Spinal cord (tissue), 10 donors: Measurements from ENCODE around the gene GPATCH4. TPM values are rescaled to one million over a fixed set of nuclear protein-coding genes. Genes with fewer than 3 reads are reported as not detected.
A peak's percentile ranks its signal among the peaks of the same experiment; 100 is the strongest.
"Not testable (repeated sequence)": the region's sequence is repeated elsewhere in the genome, so short reads cannot be mapped to it uniquely, and the experiment has no call there.

Experiments
- DNase-seq, 6 donors: peaks; one replicate each; pipeline versions ENCODE4 v3.0.0 to v3.0.0-alpha.2; 2013 to 2015; ENCODE audit warnings: low spot score in 6 of 6, low read depth in 4 of 6
- H3K27ac ChIP-seq: one replicate; pipeline ENCODE4 v1.5.1; 2013; ENCODE audit warnings: low read depth, low read length, control low read depth
- H3K27me3 ChIP-seq: one replicate; pipeline ENCODE4 v1.6.1; 2013; ENCODE audit warnings: low read length; ENCODE audit not compliant: control insufficient read depth, insufficient read depth
- H3K36me3 ChIP-seq: one replicate; pipeline ENCODE4 v1.6.1; 2013; ENCODE audit warnings: low read length; ENCODE audit not compliant: control insufficient read depth, insufficient read depth
- H3K4me1 ChIP-seq: one replicate; pipeline ENCODE4 v1.6.1; 2013; ENCODE audit warnings: low read length; ENCODE audit not compliant: control insufficient read depth, insufficient read depth
- H3K4me3 ChIP-seq: one replicate; pipeline ENCODE4 v1.5.1; 2013; ENCODE audit warnings: low read depth, low read length, control low read depth
- H3K9me3 ChIP-seq: one replicate; pipeline ENCODE4 v1.6.1; 2013; ENCODE audit warnings: low read length; ENCODE audit not compliant: control insufficient read depth, insufficient read depth
- WGBS: methylation state at CpG from one replicate; pipeline ENCODE4 v1.1.5; 2013; ENCODE audit warnings: missing lambda C conversion rate; ENCODE audit not compliant: insufficient coverage; 5-methylcytosine and 5-hydroxymethylcytosine counted together
- polyA plus RNA-seq, 2 donors: library from polyadenylated mRNA; unstranded; fragments of 120-200 nt; gene quantifications; one replicate each; pipeline ENCODE4 v1.2.1, GENCODE V29; 2013; ENCODE audit not compliant: insufficient read length in 2 of 2
- total RNA-seq, 2 donors: library from RNA; depleted of rRNA in 1 of 2; stranded (reverse); fragments of 120-200 nt in 1 of 2; fragments of >200 nt in 1 of 2; gene quantifications; one replicate each; pipeline versions ENCODE4 v1.2.3 to v1.2.4, GENCODE V29; 2013 to 2014
- donor health status: healthy.

GPATCH4 gene
- total and polyA plus RNA-seq, 4 donors: 9.5 to 44.5 (median 25.7) TPM

GRCh38 chr1:156618853-156619581 lies 17.7 kb upstream of the GPATCH4 start, which contains the start of gene HAPLN2:
HAPLN2 (plus strand) TSS chr1:156619415; CDS start chr1:156623491, 4,076 bp downstream.
- WGBS: 8% methylated on average over 4 of the region's 7 CpGs
- Histone ChIP-seq H3K36me3 (no peaks in the 10 kb centered on the region), H3K27ac (no peak within 1 kb of the TSS), H3K9me3 (no peaks in the 10 kb centered on the region), H3K4me3 (no peak within 1 kb of the TSS), H3K4me1 (peaks cover 33% of the 10 kb centered on the region), H3K27me3 (peaks cover 16% of the 10 kb centered on the region)
- DNase-seq: peak in 1 of 6 donors; percentile 60

GRCh38 chr1:156616463-156616862 lies 15.2 kb upstream of the GPATCH4 start:
- Histone ChIP-seq H3K4me3 (no peak overlapping the region), H3K36me3 (no peaks in the 10 kb centered on the region), H3K27ac (peak overlapping the region; percentile 76), H3K9me3 (no peaks in the 10 kb centered on the region), H3K4me1 (peaks cover 25% of the 10 kb centered on the region), H3K27me3 (peaks cover 5% of the 10 kb centered on the region)
- 9% methylated on average over 4 of the region's 5 CpGs for WGBS
- peak in 3 of 6 donors; percentile 61 to 88 (median 88) for DNase-seq

GRCh38 chr1:156615946-156616345 lies 14.7 kb upstream of the GPATCH4 start:
- Histone ChIP-seq H3K27me3 (peaks cover 5% of the 10 kb centered on the region), H3K4me1 (peaks cover 25% of the 10 kb centered on the region), H3K4me3 (no peak overlapping the region), H3K36me3 (no peaks in the 10 kb centered on the region), H3K9me3 (no peaks in the 10 kb centered on the region), H3K27ac (peak overlapping the region; percentile 76)
- WGBS: no CpG with 5 or more reads among the region's 4 CpGs
- DNase-seq: no peak

GRCh38 chr1:156612666-156613065 lies 11.4 kb upstream of the GPATCH4 start:
- Histone ChIP-seq H3K27me3 (no peaks in the 10 kb centered on the region), H3K4me1 (peaks cover 23% of the 10 kb centered on the region), H3K36me3 (no peaks in the 10 kb centered on the region), H3K4me3 (no peak overlapping the region), H3K9me3 (no peaks in the 10 kb centered on the region), H3K27ac (no peak overlapping the region)
- DNase-seq: no peak
- WGBS: 49% methylated on average over 2 of the region's 3 CpGs

GRCh38 chr1:156610072-156610471 lies 8.8 kb upstream of the GPATCH4 start:
- not testable (repeated sequence) for H3K4me3 ChIP-seq, H3K27me3 ChIP-seq

GRCh38 chr1:156608981-156609380 lies 7.7 kb upstream of the GPATCH4 start:
- DNase-seq: peak in 1 of 6 donors; percentile 73
- no peak overlapping the region for H3K27ac ChIP-seq
- no peak overlapping the region for H3K4me3 ChIP-seq
- H3K4me1 ChIP-seq: peaks cover 3% of the 10 kb centered on the region
- WGBS: 51% methylated on average over 4 of the region's 6 CpGs
- no peaks in the 10 kb centered on the region for H3K27me3 ChIP-seq
- no peaks in the 10 kb centered on the region for H3K36me3 ChIP-seq
- no peaks in the 10 kb centered on the region for H3K9me3 ChIP-seq

More at GRCh38 chr1:156610072-156610471, 8.8 kb upstream of the GPATCH4 start:
- 93% methylated on average over 5 of the region's 9 CpGs for WGBS
- not testable (repeated sequence) for H3K4me1 ChIP-seq, H3K9me3 ChIP-seq, H3K36me3 ChIP-seq, H3K27ac ChIP-seq, DNase-seq

GRCh38 chr1:156608036-156608674 lies 6.9 kb upstream of the GPATCH4 start:
- peak in 2 of 6 donors; percentile 86 to 91 for DNase-seq
- peaks cover 3% of the 10 kb centered on the region for H3K4me1 ChIP-seq
- H3K9me3 ChIP-seq: no peaks in the 10 kb centered on the region
- H3K4me3 ChIP-seq: no peak overlapping the region
- H3K36me3 ChIP-seq: no peaks in the 10 kb centered on the region
- no peak overlapping the region for H3K27ac ChIP-seq
- 10% methylated on average over 4 of the region's 7 CpGs for WGBS
- no peaks in the 10 kb centered on the region for H3K27me3 ChIP-seq

GRCh38 chr1:156607344-156607743 lies 6.1 kb upstream of the GPATCH4 start:
- H3K4me3 ChIP-seq: not testable (repeated sequence)

GRCh38 chr1:156602557-156602993 lies 1.3 kb upstream of the GPATCH4 start:
- H3K27me3 ChIP-seq: no peaks in the 10 kb centered on the region
- WGBS: 34% methylated on average over 8 of the region's 10 CpGs
- H3K9me3 ChIP-seq: no peaks in the 10 kb centered on the region
- no peak overlapping the region for H3K4me3 ChIP-seq
- DNase-seq: no peak
- H3K27ac ChIP-seq: no peak overlapping the region
- peaks cover 10% of the 10 kb centered on the region for H3K36me3 ChIP-seq
- H3K4me1 ChIP-seq: peaks cover 22% of the 10 kb centered on the region

More at GRCh38 chr1:156607344-156607743, 6.1 kb upstream of the GPATCH4 start:
- not testable (repeated sequence) for H3K4me1 ChIP-seq, H3K27ac ChIP-seq, H3K36me3 ChIP-seq, H3K27me3 ChIP-seq, DNase-seq, H3K9me3 ChIP-seq
- 92% methylated on average over 4 of the region's 4 CpGs for WGBS
